HEK293T (cell line): ENCODE measurements around the gene RNF213.

Source experiments
- ARNT ChIP-seq: fragments of 450-650 bp; IDR thresholded peaks from 2 replicates; pipeline ENCODE4 v1.6.1; 2017; ENCODE audit warnings: mild to moderate bottlenecking
- BHLHE40 ChIP-seq: fragments of 450-650 bp; IDR thresholded peaks from 2 replicates; pipeline ENCODE4 v1.6.1; 2016; ENCODE audit warnings: mild to moderate bottlenecking, moderate library complexity, borderline replicate concordance
- CTBP1 ChIP-seq: fragments of 450-650 bp; IDR thresholded peaks from 2 replicates; pipeline ENCODE4 v1.6.1; 2016; ENCODE audit warnings: borderline replicate concordance
- ELF4 ChIP-seq: fragments of 450-650 bp; IDR thresholded peaks from 2 replicates; pipeline ENCODE4 v1.6.1; 2017; ENCODE audit warnings: antibody characterized with exemption
- FOXA1 ChIP-seq: fragments of 450-650 bp; IDR thresholded peaks from 2 replicates; pipeline ENCODE4 v1.6.1; 2016; ENCODE audit warnings: mild to moderate bottlenecking
- FOXK2 ChIP-seq: fragments of 450-650 bp; IDR thresholded peaks from 2 replicates; pipeline ENCODE4 v1.6.1; 2016; ENCODE audit warnings: mild to moderate bottlenecking
- FOXM1 ChIP-seq: fragments of 450-650 bp; IDR thresholded peaks from 2 replicates; pipeline ENCODE4 v1.6.1; 2017; ENCODE audit warnings: mild to moderate bottlenecking, borderline replicate concordance
- HDGF ChIP-seq: fragments of 450-650 bp; IDR thresholded peaks from 2 replicates; pipeline ENCODE4 v1.6.1; 2017; ENCODE audit warnings: antibody characterized with exemption, borderline replicate concordance
- L3MBTL2 ChIP-seq: fragments of 450-650 bp; conservative IDR thresholded peaks from 2 replicates; pipeline ENCODE4 v1.6.1; 2016; ENCODE audit warnings: mild to moderate bottlenecking
- NFRKB ChIP-seq: fragments of 450-650 bp; IDR thresholded peaks from 2 replicates; pipeline ENCODE4 v1.6.1; 2016; ENCODE audit warnings: mild to moderate bottlenecking, moderate library complexity
- SP1 ChIP-seq: fragments of 450-650 bp; IDR thresholded peaks from 2 replicates; pipeline ENCODE4 v1.6.1; 2017
- SUZ12 ChIP-seq: fragments of 450-650 bp; IDR thresholded peaks from 2 replicates; pipeline ENCODE4 v1.6.1; 2016; ENCODE audit warnings: mild to moderate bottlenecking
- TARDBP ChIP-seq: fragments of 450-650 bp; IDR thresholded peaks from 2 replicates; pipeline ENCODE4 v1.6.1; 2016
- ZNF384 ChIP-seq: fragments of 450-650 bp; IDR thresholded peaks from 2 replicates; pipeline ENCODE4 v1.6.1; 2016

- no peak for TF ChIP-seq SP1
- TF ChIP-seq ELF4 = no peak
- no peak for TF ChIP-seq FOXM1
- TF ChIP-seq NFRKB = no peak
- no peak for TF ChIP-seq BHLHE40
- no peak for TF ChIP-seq L3MBTL2
- TF ChIP-seq FOXA1 = no peak
- no peak for TF ChIP-seq HDGF
- TF ChIP-seq SUZ12 = no peak
- TF ChIP-seq ZNF384 = no peak
- no peak for TF ChIP-seq FOXK2
- no peak for TF ChIP-seq ARNT
- TF ChIP-seq TARDBP = no peak
- TF ChIP-seq CTBP1 = no peak
Observed at GRCh38 chr17:80346498-80347275, 86.0 kb downstream of the RNF213 start.
